Astrocyte of the spinal cord (primary cell): ENCODE data around the gene DNAJC6.

Source experiments
- DNase-seq: peaks from one replicate; pipeline ENCODE4 v3.0.0; 2011; ENCODE audit warnings: low read depth, low spot score
- H3K4me3 ChIP-seq: 2 replicates; pipeline ENCODE4 v1.5.1; 2011; ENCODE audit warnings: low read depth, mild to moderate bottlenecking, low read length, moderate library complexity
- in situ Hi-C: cut with HindIII; loops from 2 replicates; pipeline ENCODE4 v1.10.0; 2017; ENCODE audit warnings: low sequenced_read_pairs
- TF ChIP-seq, protein P1 (sequence below): IDR thresholded peaks from 2 replicates; pipeline ENCODE4 v1.5.1; 2012; ENCODE audit warnings: low read depth, mild to moderate bottlenecking, low read length, inconsistent platforms

The DNAJC6 gene

GRCh38 chr1:65330822-65331221, 21.5 kb downstream of the DNAJC6 start:
- no peak overlapping the region for H3K4me3 ChIP-seq
- TF ChIP-seq, protein P1, sequence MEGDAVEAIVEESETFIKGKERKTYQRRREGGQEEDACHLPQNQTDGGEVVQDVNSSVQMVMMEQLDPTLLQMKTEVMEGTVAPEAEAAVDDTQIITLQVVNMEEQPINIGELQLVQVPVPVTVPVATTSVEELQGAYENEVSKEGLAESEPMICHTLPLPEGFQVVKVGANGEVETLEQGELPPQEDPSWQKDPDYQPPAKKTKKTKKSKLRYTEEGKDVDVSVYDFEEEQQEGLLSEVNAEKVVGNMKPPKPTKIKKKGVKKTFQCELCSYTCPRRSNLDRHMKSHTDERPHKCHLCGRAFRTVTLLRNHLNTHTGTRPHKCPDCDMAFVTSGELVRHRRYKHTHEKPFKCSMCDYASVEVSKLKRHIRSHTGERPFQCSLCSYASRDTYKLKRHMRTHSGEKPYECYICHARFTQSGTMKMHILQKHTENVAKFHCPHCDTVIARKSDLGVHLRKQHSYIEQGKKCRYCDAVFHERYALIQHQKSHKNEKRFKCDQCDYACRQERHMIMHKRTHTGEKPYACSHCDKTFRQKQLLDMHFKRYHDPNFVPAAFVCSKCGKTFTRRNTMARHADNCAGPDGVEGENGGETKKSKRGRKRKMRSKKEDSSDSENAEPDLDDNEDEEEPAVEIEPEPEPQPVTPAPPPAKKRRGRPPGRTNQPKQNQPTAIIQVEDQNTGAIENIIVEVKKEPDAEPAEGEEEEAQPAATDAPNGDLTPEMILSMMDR = no peak
- in situ Hi-C loops = no loop called here
- no peak for DNase-seq

- H3K4me3 ChIP-seq = no peak overlapping the region
- DNase-seq = no peak
- in situ Hi-C loops = no loop called here
- TF ChIP-seq, protein P1 = no peak
Observed at GRCh38 chr1:65332821-65333220, 23.5 kb downstream of the DNAJC6 start.

DNA sequence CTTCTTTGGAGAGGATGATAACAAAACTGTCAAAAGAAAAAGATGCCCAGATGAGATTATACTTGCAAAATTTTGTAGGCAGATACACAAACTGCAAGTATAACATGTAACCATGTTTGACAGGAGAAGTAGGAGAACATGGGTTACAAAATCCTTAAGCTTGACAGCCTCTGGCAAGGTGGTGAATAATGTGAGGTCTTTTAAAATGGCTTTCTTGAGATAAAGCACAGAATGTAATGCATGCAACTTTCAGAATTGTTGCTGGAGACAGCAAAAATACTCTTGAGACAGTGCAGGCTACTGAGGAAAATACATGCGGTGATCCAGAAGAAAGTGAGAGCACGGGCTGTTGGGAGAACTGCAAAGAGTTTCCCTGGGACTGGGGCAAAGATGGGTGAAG, 24.7 kb downstream of the DNAJC6 start:
- no peak overlapping the region for H3K4me3 ChIP-seq
- in situ Hi-C loops = no loop called here
- DNase-seq = no peak
- TF ChIP-seq, protein P1 = no peak

DNA sequence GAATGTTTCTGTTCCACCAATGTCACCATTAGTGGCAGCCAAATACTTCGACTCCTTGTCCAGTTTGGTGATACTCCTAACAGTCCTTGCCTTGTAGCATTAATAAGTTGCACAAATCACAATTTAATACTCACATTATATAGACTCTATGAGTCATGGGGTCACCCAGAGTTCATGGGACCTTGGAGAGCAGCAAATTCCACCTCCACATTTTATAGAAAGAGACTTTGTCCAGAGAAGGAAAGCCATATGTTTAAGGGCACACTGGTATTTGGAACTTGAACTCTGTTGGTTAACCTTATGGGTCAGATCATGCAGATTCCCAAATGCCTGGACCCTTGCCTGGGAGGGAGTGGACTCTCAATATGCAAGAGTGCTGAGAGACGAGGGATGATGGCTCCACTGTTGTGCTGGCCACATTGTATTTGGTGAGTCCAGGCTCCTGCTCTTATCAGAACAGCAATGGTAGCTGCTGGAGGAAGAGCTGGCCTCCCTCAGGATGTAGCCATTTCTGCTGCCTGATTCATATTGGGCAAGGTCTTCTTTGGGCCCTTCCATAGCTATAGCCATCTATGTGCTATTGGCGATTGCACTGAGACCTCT, 30.6 kb downstream of the DNAJC6 start:
- DNase-seq = peak; percentile 17
- TF ChIP-seq, protein P1 = no peak
- in situ Hi-C loops = no loop called here
- no peak overlapping the region for H3K4me3 ChIP-seq

DNA sequence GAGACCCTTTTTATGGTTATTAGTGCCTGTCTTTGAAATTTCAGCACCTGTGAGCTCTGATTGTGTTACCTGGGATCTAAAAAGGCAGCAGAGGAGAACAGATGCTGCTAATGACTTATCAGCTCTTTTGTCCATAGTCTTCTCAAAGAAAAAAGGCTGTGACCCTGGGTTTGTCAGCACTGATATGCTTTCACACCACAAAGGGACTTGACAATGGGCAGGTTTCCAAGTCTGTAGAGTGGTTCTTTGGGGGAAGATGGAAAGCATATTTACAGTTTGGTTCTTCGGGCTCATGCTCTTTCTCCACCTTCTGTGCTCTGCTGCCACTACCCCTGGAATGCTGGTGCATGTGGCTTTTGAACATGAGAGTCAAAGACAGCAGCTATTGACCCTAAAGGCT, 32.0 kb downstream of the DNAJC6 start:
- in situ Hi-C loops = no loop called here
- no peak overlapping the region for H3K4me3 ChIP-seq
- TF ChIP-seq, protein P1 = no peak
- DNase-seq = no peak

DNA sequence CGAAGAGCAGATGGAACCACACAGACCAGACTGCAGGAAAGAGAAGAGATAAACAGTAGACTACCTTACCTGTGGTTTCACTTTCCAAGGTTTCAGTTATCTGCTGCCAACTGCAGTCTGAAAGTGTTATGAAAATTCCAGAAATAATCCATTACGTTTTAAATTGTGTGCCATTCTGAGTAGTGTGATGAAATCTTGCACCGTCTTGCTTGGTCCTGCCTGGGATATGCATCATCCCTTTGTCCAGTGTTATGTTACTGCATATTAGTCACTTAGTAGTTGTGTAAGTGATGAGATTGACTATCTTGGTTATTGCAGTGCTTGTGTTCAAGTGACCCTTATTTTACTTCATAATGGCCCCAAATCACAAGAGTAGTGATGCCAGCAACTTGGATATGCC, 33.9 kb downstream of the DNAJC6 start:
- H3K4me3 ChIP-seq = no peak overlapping the region
- TF ChIP-seq, protein P1 = no peak
- no peak for DNase-seq
- in situ Hi-C loops = no loop called here
